ENCODE measurements around the gene BTAF1. TPM values are rescaled to one million over a fixed set of nuclear protein-coding genes. Genes with fewer than 3 reads are reported as not detected.

BTAF1 gene
- total RNA-seq: 10 to 100 TPM; 33.5 to 65.7 (median 46.9) TPM

DNA sequence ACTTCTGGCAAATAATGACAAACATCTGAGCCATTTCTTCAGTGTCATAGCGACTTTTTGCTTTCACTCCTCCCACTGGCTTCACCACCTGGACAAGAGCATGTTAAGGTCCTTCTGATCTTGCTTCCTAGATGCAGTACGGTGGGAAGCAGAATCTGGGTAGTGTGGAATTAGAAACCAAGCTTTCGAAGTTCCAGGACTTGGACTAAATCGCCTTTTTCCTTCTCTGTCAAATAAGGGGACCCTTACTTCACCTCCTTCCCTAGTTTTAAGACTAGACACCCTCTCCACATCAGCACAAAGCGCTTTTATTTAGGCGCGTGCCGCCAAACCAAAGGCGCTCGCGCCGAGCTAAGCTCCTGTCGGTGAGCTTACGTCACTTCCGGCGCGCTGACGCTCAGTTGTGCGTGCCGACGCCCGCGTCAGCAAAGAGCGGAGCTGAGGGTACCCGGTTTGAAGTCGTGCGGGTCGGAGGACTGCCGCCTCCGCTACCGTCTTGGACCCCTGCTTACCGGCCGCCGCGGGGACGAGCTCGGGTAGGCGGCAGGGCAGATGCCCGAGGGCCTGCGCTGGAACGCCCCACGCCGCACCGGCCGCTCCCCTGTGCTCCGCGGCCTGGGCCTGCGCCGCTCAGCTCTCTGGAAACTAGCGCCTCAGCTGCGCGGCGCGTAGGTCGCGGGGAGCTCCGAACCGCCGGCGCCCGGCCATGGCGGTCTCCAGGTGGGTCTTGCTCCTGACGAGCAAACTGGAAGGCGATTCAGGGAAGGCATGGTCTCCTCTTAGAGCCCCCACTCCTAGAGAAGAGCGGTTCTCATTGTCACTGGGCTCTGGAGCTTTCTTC lies at the start of gene BTAF1:
Gene BTAF1, plus strand, starts transcription at position 400 of the 841 bp plus-strand sequence. Its CDS starts 307 bp downstream, at position 707.
- WGBS, 10 experiments: 0 to 12% (median 0%) methylated on average over 1 to 25 of the region's 65 CpGs; no CpG with 5 or more reads in 1 of the 10 experiments
- ATAC-seq (replicated peaks in 6 of 8): peak; percentile 91 to 99 (median 98)

GRCh38 chr10:91875156-91875555 lies 48.4 kb upstream of the BTAF1 start:
- no peak for ATAC-seq (replicated peaks in 6 of 8)
- WGBS, 10 experiments: 90 to 100% (median 96%) methylated on average over 1 to 2 of the region's 2 CpGs; no CpG with 5 or more reads in 4 of the 10 experiments

More for the DNA sequence above, at the start of gene BTAF1:
- Histone ChIP-seq H3K27ac (peak within 1 kb of the TSS; percentile 85 to 95), H3K4me1 (replicated peaks in 1 of 2) (peaks cover 6 to 8% of the 10 kb centered on the region in 2 donors), H3K4me3 (peak within 1 kb of the TSS; percentile 60 to 93 (median 90))
- in situ Hi-C loops (cut with MboI; ENCODE audit: low pct_unique_long_range_greater_than_20kb in 2 of 9, low sequenced_read_pairs in 9 of 9, unreplicated experiment in 9 of 9): no loop called here

GRCh38 chr10:91875779-91876178 lies 47.8 kb upstream of the BTAF1 start:
- no peak overlapping the region for H3K27ac ChIP-seq
- no peak overlapping the region for H3K4me3 ChIP-seq
- no peak for ATAC-seq (replicated peaks in 6 of 8)
- 50 to 100% (median 93%) methylated on average over 1 of the region's 1 CpG; no CpG with 5 or more reads in 2 of the 10 experiments for WGBS, 10 experiments
- in situ Hi-C loops (cut with MboI; ENCODE audit: low pct_unique_long_range_greater_than_20kb in 2 of 9, low sequenced_read_pairs in 9 of 9, unreplicated experiment in 9 of 9): loop anchor here in 1 of 9 experiments (25.0 kb wide), 1 partner anchor 463 kb away; the partner anchor contains the start of gene HECTD2
- H3K4me1 ChIP-seq (replicated peaks in 1 of 2): peaks cover 15 to 22% of the 10 kb centered on the region in 2 donors

More at GRCh38 chr10:91875156-91875555, 48.4 kb upstream of the BTAF1 start:
- Histone ChIP-seq H3K4me1 (replicated peaks in 1 of 2) (peaks cover 11 to 17% of the 10 kb centered on the region in 2 donors), H3K27ac (peak overlapping the region in 1 of 2 donors; percentile 73), H3K4me3 (no peak overlapping the region)
- in situ Hi-C loops (cut with MboI; ENCODE audit: low pct_unique_long_range_greater_than_20kb in 2 of 9, low sequenced_read_pairs in 9 of 9, unreplicated experiment in 9 of 9): loop anchor here in 1 of 9 experiments (25.0 kb wide), 1 partner anchor 463 kb away; the partner anchor contains the start of gene HECTD2

DNA sequence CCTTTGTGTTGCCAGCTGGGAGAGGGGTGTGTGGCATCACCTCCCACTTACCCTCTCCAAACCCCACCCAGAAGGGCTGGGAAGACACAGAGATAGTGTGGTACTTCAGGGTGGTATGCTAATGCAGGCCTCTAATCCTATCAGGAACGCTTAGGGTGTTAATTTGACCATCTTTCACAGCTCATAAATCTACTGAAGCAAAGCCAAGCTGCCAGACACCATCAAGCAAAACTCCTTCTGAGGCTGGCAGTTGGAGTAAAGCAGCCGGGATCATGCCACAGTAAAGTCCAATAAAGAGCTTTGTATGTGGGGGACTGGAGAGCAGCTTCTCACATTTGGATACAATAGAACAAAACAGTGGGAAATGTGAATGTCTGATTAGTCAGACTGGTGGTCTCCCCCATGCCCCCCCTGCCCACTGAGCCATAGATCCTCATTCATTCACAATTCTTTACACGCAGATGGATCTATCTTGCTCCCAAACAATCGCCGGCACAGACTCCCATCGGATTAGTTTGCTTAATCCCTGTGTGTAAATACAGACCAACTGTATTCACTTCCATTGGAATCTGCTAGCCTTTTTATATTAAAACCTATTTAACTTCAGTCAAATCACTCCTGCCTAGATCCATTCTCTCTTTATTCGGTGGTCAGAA lies 43.9 kb upstream of the BTAF1 start:
- peak overlapping the region in 1 of 2 donors; percentile 62 for H3K27ac ChIP-seq
- 0 to 23% (median 0%) methylated on average over 1 to 7 of the region's 7 CpGs; no CpG with 5 or more reads in 1 of the 10 experiments for WGBS, 10 experiments
- in situ Hi-C loops (cut with MboI; ENCODE audit: low pct_unique_long_range_greater_than_20kb in 2 of 9, low sequenced_read_pairs in 9 of 9, unreplicated experiment in 9 of 9): loop anchor here in 1 of 9 experiments (25.0 kb wide), 1 partner anchor 467 kb away; the partner anchor contains the start of gene HECTD2

GRCh38 chr10:91880310-91880709 lies 43.3 kb upstream of the BTAF1 start:
- in situ Hi-C loops (cut with MboI; ENCODE audit: low pct_unique_long_range_greater_than_20kb in 2 of 9, low sequenced_read_pairs in 9 of 9, unreplicated experiment in 9 of 9): loop anchor here in 1 of 9 experiments (25.0 kb wide), 1 partner anchor 468 kb away; the partner anchor contains the start of gene HECTD2
- WGBS, 10 experiments: 0 to 60% (median 24%) methylated on average over 1 to 3 of the region's 3 CpGs; no CpG with 5 or more reads in 2 of the 10 experiments
- Histone ChIP-seq H3K4me1 (replicated peaks in 1 of 2) (peaks cover 36 to 39% of the 10 kb centered on the region in 2 donors), H3K27ac (peak overlapping the region; percentile 18 to 62), H3K4me3 (peak overlapping the region in 1 of 5 donors; percentile 0)
- ATAC-seq (replicated peaks in 6 of 8): peak; percentile 2 to 94 (median 33)

More for the DNA sequence above, 43.9 kb upstream of the BTAF1 start:
- peak in 7 of 8 experiments; percentile 17 to 70 (median 62) for ATAC-seq (replicated peaks in 6 of 8)
- peak overlapping the region in 1 of 5 donors; percentile 0 for H3K4me3 ChIP-seq
- H3K4me1 ChIP-seq (replicated peaks in 1 of 2): peaks cover 32 to 35% of the 10 kb centered on the region in 2 donors

GRCh38 chr10:91883549-91884444 lies 39.8 kb upstream of the BTAF1 start:
- peak; percentile 7 to 60 (median 30) for ATAC-seq (replicated peaks in 6 of 8)
- Histone ChIP-seq H3K4me1 (replicated peaks in 1 of 2) (peaks cover 44 to 50% of the 10 kb centered on the region in 2 donors), H3K4me3 (peak overlapping the region in 4 of 5 donors; percentile 2 to 18 (median 10)), H3K27ac (peak overlapping the region; percentile 77 to 88)
- 6 to 66% (median 15%) methylated on average over 4 to 10 of the region's 20 CpGs; no CpG with 5 or more reads in 2 of the 10 experiments for WGBS, 10 experiments
- in situ Hi-C loops (cut with MboI; ENCODE audit: low pct_unique_long_range_greater_than_20kb in 2 of 9, low sequenced_read_pairs in 9 of 9, unreplicated experiment in 9 of 9): loop anchor here in 1 of 9 experiments (25.0 kb wide), 1 partner anchor 471 kb away; the partner anchor contains the start of gene HECTD2

- ATAC-seq (replicated peaks in 6 of 8): no peak
Measured at GRCh38 chr10:91884536-91884935, 39.0 kb upstream of the BTAF1 start.

GRCh38 chr10:91885362-91886079 lies 38.0 kb upstream of the BTAF1 start:
- H3K27ac ChIP-seq: peak overlapping the region in 1 of 2 donors; percentile 88
- no peak for ATAC-seq (replicated peaks in 6 of 8)
- in situ Hi-C loops (cut with MboI; ENCODE audit: low pct_unique_long_range_greater_than_20kb in 2 of 9, low sequenced_read_pairs in 9 of 9, unreplicated experiment in 9 of 9): loop anchor here in 1 of 9 experiments (25.0 kb wide), 1 partner anchor 473 kb away; the partner anchor contains the start of gene HECTD2
- H3K4me1 ChIP-seq (replicated peaks in 1 of 2): peaks cover 29 to 35% of the 10 kb centered on the region in 2 donors
- WGBS, 10 experiments: 89 to 100% (median 98%) methylated on average over 1 to 8 of the region's 9 CpGs; no CpG with 5 or more reads in 3 of the 10 experiments
- H3K4me3 ChIP-seq: no peak overlapping the region

More at GRCh38 chr10:91884536-91884935, 39.0 kb upstream of the BTAF1 start:
- H3K4me3 ChIP-seq: peak overlapping the region in 1 of 5 donors; percentile 18
- in situ Hi-C loops (cut with MboI; ENCODE audit: low pct_unique_long_range_greater_than_20kb in 2 of 9, low sequenced_read_pairs in 9 of 9, unreplicated experiment in 9 of 9): loop anchor here in 1 of 9 experiments (25.0 kb wide), 1 partner anchor 472 kb away; the partner anchor contains the start of gene HECTD2
- peaks cover 39 to 45% of the 10 kb centered on the region in 2 donors for H3K4me1 ChIP-seq (replicated peaks in 1 of 2)
- 60 to 100% (median 89%) methylated on average over 1 of the region's 1 CpG; no CpG with 5 or more reads in 2 of the 10 experiments for WGBS, 10 experiments
- H3K27ac ChIP-seq: peak overlapping the region; percentile 77 to 88

- WGBS, 10 experiments: 5 to 100% (median 10%) methylated on average over 1 to 6 of the region's 6 CpGs; no CpG with 5 or more reads in 3 of the 10 experiments
- ATAC-seq (replicated peaks in 6 of 8): no peak
- peaks cover 33 to 39% of the 10 kb centered on the region in 2 donors for H3K4me1 ChIP-seq (replicated peaks in 1 of 2)
Measured at GRCh38 chr10:91886954-91887271, 36.7 kb upstream of the BTAF1 start.

GRCh38 chr10:91887272-91888076 lies 36.1 kb upstream of the BTAF1 start:
- peak; percentile 67 to 94 (median 92) for ATAC-seq (replicated peaks in 6 of 8)
- peak overlapping the region; percentile 10 to 33 for H3K27ac ChIP-seq
- peaks cover 35 to 40% of the 10 kb centered on the region in 2 donors for H3K4me1 ChIP-seq (replicated peaks in 1 of 2)
- 0 to 5% (median 2%) methylated on average over 4 to 33 of the region's 59 CpGs; no CpG with 5 or more reads in 1 of the 10 experiments for WGBS, 10 experiments
- peak overlapping the region; percentile 21 to 39 (median 32) for H3K4me3 ChIP-seq
- in situ Hi-C loops (cut with MboI; ENCODE audit: low pct_unique_long_range_greater_than_20kb in 2 of 9, low sequenced_read_pairs in 9 of 9, unreplicated experiment in 9 of 9): loop anchor here in 1 of 9 experiments (25.0 kb wide), 1 partner anchor 475 kb away; the partner anchor contains the start of gene HECTD2

More at GRCh38 chr10:91886954-91887271, 36.7 kb upstream of the BTAF1 start:
- peak overlapping the region; percentile 7 to 16 for H3K27ac ChIP-seq
- in situ Hi-C loops (cut with MboI; ENCODE audit: low pct_unique_long_range_greater_than_20kb in 2 of 9, low sequenced_read_pairs in 9 of 9, unreplicated experiment in 9 of 9): loop anchor here in 1 of 9 experiments (25.0 kb wide), 1 partner anchor 475 kb away; the partner anchor contains the start of gene HECTD2
- H3K4me3 ChIP-seq: peak overlapping the region in 4 of 5 donors; percentile 23 to 39 (median 34)

All from motor neuron (in vitro differentiated cells).